Neural progenitor cell (in vitro differentiated cells): ENCODE results near the gene QSER1.

ENCODE experiments used
- EZH2phosphoT487 ChIP-seq: fragments of 200-600 bp; sonication (generic); IDR thresholded peaks from 2 replicates; pipeline ENCODE4 v1.6.1; 2017; ENCODE audit warnings: antibody characterized with exemption
- TF ChIP-seq, protein P1 (sequence below): fragments of 200-600 bp; sonication (generic); IDR thresholded peaks from 2 replicates; pipeline ENCODE4 v1.5.1; 2017; ENCODE audit warnings: antibody characterized with exemption, mild to moderate bottlenecking

DNA sequence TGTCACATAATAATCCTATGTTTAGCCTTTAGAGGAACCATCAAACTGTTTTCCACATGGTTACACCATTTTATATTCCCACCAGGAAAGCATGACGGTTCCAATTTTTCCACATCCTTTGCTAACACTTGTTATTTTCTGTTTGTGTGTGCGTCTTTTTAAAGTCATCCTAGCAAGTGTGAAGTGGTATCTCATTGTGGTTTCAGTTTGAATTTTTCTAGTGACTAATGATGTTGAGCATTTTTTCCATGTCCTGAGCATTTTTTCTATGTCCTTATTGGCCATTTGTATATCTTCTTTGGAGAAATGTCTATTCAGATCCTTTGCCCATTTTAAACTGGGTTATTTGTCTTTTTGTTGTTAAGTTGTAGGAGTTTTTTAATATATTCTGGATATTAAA lies 69.4 kb downstream of the QSER1 start:
- no peak for TF ChIP-seq EZH2phosphoT487
- TF ChIP-seq, protein P1, sequence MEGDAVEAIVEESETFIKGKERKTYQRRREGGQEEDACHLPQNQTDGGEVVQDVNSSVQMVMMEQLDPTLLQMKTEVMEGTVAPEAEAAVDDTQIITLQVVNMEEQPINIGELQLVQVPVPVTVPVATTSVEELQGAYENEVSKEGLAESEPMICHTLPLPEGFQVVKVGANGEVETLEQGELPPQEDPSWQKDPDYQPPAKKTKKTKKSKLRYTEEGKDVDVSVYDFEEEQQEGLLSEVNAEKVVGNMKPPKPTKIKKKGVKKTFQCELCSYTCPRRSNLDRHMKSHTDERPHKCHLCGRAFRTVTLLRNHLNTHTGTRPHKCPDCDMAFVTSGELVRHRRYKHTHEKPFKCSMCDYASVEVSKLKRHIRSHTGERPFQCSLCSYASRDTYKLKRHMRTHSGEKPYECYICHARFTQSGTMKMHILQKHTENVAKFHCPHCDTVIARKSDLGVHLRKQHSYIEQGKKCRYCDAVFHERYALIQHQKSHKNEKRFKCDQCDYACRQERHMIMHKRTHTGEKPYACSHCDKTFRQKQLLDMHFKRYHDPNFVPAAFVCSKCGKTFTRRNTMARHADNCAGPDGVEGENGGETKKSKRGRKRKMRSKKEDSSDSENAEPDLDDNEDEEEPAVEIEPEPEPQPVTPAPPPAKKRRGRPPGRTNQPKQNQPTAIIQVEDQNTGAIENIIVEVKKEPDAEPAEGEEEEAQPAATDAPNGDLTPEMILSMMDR, result no peak
